ENCODE data around the gene DCUN1D1.

The DCUN1D1 gene

DNA sequence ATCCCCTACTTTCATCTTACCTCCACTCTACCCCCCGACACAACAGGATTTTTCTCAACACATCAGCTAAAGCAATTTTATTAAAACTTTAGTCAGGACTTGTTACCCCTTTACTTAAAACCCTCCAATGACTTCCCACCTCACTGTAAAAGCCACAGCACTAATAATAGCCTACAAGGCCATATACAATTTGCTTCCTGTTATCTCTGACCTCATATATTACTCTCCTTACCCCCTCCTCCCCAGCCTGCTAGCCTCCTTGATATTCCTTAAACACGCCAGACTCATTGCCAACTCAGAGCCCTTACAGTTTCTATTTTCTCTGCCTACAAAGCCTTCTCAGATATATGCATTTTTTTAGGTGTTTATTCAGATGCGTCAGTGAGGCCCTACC is 54.4 kb downstream of the DCUN1D1 start:
- no peaks in the 10 kb centered on the region for H3K36me3 ChIP-seq
- no peak overlapping the region for H3K4me3 ChIP-seq (ENCODE audit: low read depth, low read length)
- TF ChIP-seq, protein P1, sequence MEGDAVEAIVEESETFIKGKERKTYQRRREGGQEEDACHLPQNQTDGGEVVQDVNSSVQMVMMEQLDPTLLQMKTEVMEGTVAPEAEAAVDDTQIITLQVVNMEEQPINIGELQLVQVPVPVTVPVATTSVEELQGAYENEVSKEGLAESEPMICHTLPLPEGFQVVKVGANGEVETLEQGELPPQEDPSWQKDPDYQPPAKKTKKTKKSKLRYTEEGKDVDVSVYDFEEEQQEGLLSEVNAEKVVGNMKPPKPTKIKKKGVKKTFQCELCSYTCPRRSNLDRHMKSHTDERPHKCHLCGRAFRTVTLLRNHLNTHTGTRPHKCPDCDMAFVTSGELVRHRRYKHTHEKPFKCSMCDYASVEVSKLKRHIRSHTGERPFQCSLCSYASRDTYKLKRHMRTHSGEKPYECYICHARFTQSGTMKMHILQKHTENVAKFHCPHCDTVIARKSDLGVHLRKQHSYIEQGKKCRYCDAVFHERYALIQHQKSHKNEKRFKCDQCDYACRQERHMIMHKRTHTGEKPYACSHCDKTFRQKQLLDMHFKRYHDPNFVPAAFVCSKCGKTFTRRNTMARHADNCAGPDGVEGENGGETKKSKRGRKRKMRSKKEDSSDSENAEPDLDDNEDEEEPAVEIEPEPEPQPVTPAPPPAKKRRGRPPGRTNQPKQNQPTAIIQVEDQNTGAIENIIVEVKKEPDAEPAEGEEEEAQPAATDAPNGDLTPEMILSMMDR (IDR thresholded peaks at IDR 0.05; ENCODE audit: low read depth, low read length), result no peak
- H3K9me3 ChIP-seq (ENCODE audit: severe bottlenecking), result no peaks in the 10 kb centered on the region
- no peaks in the 10 kb centered on the region for H3K27me3 ChIP-seq (ENCODE audit: insufficient read depth, low read depth, severe bottlenecking)
- no peak for DNase-seq
- H3K27ac ChIP-seq, result no peak overlapping the region

DNA sequence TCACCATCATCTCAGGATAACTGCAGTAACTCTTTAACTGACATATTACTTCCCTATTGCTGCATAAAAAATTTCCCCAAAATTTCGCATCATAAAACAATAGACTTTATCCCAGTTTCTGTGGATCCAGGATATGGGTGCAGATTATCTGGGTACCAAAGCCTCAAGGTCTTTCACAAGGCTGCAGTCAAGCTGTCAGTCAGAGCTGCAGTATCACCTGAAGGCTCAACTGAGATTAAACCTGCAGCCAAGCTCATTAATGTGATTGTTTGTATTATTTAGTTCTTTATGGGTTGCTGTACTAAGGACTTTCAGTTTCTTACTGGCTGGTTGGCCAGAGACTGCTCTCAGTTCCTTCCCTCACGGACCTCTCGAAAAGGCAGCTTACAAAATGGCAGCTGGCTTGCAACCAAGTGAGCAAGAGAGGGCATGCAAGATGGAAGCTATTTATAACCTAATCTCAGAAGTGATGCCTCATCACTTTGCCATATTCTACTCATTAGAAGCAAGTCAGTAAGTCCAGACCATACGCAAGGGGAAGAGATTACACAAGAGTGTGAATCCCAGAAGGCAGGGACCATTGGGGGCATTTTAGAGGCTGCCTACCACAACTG is 54.9 kb downstream of the DCUN1D1 start:
- TF ChIP-seq, protein P1 (IDR thresholded peaks at IDR 0.05; ENCODE audit: low read depth, low read length), result no peak
- no peak for DNase-seq
- Histone ChIP-seq H3K9me3 (ENCODE audit: severe bottlenecking) (no peaks in the 10 kb centered on the region), H3K4me3 (ENCODE audit: low read depth, low read length) (no peak overlapping the region), H3K36me3 (no peaks in the 10 kb centered on the region), H3K27ac (no peak overlapping the region), H3K27me3 (ENCODE audit: insufficient read depth, low read depth, severe bottlenecking) (no peaks in the 10 kb centered on the region)

DNA sequence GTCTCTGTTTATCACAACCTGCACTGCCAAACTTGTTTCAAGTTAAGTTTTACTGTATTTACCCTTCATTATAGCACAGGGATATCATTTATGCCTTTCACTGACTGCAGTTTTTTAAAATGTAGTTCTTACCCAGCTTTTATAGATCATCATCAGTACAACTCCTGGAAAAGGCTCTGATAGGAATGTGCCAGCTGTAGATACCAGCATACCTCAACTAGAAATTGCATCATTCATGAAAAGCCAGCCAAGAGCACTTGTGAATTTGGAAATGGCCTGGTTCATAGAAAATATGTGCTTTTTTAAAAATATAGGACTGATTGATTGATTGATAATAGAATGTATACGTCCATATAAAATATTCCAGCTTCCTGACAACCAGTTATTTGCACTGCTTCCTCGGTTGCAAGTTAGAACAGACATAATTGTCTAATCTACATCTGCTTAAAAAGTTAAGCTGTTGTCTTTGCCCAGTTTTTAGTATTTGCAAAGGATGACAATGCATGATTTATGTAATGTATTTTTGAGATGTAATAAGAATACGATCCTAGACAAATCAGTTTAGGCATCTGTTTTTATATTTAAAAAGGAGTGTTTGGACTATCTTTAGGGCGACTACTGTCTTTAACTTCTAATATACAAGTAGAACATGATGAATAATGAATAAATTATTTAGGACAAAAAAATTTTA is 58.5 kb downstream of the DCUN1D1 start:
- TF ChIP-seq, protein P1 (IDR thresholded peaks at IDR 0.05; ENCODE audit: low read depth, low read length), result no peak
- Histone ChIP-seq H3K36me3 (no peaks in the 10 kb centered on the region), H3K27ac (no peak overlapping the region), H3K4me3 (ENCODE audit: low read depth, low read length) (no peak overlapping the region), H3K27me3 (ENCODE audit: insufficient read depth, low read depth, severe bottlenecking) (no peaks in the 10 kb centered on the region), H3K9me3 (ENCODE audit: severe bottlenecking) (no peaks in the 10 kb centered on the region)
- DNase-seq, result no peak

DNA sequence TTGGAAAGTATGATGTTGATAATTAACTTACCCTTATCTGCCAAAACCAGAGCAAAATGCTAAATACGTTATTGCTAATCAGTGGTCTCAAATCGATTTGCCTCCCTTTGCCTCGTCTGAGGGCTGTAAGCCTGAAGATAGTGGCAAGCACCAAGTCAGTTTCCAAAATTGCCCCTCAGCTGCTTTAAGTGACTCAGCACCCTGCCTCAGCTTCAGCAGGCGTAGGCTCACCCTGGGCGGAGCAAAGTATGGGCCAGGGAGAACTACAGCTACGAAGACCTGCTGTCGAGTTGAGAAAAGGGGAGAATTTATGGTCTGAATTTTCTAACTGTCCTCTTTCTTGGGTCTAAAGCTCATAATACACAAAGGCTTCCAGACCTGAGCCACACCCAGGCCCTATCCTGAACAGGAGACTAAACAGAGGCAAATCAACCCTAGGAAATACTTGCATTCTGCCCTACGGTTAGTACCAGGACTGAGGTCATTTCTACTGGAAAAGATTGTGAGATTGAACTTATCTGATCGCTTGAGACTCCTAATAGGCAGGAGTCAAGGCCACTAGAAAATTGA is 59.7 kb downstream of the DCUN1D1 start:
- Histone ChIP-seq H3K36me3 (no peaks in the 10 kb centered on the region), H3K27ac (no peak overlapping the region), H3K4me3 (ENCODE audit: low read depth, low read length) (no peak overlapping the region), H3K9me3 (ENCODE audit: severe bottlenecking) (no peaks in the 10 kb centered on the region), H3K27me3 (ENCODE audit: insufficient read depth, low read depth, severe bottlenecking) (no peaks in the 10 kb centered on the region)
- TF ChIP-seq, protein P1 (IDR thresholded peaks at IDR 0.05; ENCODE audit: low read depth, low read length), result no peak
- no peak for DNase-seq

DNA sequence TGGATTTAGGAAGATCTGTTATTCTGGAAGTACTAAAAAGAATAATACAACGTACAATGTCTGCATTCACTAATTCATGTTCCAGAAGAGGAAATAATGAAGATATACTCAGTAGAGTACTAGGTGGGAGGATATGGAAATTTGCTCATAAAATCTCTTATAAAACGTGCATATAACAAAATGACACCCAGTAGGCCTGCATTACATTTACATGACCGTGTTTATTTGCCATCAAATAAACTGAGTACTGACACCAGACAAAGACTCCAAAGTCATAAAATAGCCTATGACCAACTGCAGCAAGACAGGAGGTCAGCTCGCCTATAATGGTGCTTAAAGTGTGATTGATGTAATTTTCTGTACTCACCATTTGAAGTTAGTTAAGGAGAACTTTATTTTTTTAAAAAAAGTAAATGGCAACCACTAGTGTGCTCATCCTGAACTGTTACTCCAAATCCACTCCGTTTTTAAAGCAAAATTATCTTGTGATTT is 60.4 kb downstream of the DCUN1D1 start:
- no peak for DNase-seq
- TF ChIP-seq, protein P1 (IDR thresholded peaks at IDR 0.05; ENCODE audit: low read depth, low read length), result no peak
- H3K4me3 ChIP-seq (ENCODE audit: low read depth, low read length), result no peak overlapping the region
- H3K9me3 ChIP-seq (ENCODE audit: severe bottlenecking), result no peaks in the 10 kb centered on the region
- no peaks in the 10 kb centered on the region for H3K36me3 ChIP-seq
- no peaks in the 10 kb centered on the region for H3K27me3 ChIP-seq (ENCODE audit: insufficient read depth, low read depth, severe bottlenecking)
- H3K27ac ChIP-seq, result no peak overlapping the region

Measured in WERI-Rb-1 (cell line).